ENCODE measurements around the gene NKAIN2.

NKAIN2 gene

GRCh38 chr6:124869416-124869815 lies 1065.8 kb downstream of the NKAIN2 start:
- DNase-seq, result no peak

GRCh38 chr6:124870611-124871459 lies 1067.2 kb downstream of the NKAIN2 start:
- DNase-seq, result peak; percentile 9

- no peak for DNase-seq
Measured at GRCh38 chr6:124872361-124873065, 1068.8 kb downstream of the NKAIN2 start.

DNA sequence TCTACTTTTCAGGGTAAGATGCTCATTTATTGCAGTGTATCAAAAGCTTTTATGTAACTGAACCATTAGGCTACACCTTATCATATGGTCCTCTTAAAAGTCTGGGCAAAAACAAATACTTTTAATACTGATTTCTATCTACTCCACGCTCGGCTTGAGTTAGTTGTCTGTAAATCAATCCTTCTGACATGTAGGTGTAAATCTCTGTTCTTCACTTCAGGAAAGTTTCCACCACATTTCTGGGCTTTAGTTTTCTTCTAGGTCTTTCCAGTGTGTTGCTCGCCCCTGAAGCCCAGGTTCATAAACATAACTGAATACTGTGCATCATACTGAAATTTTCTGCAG lies 1069.4 kb downstream of the NKAIN2 start:
- DNase-seq, result no peak
